Muscle of arm (tissue), 12 donors: ENCODE measurements around the gene MIGA2. TPM values are rescaled to one million over a fixed set of nuclear protein-coding genes. Genes with fewer than 3 reads are reported as not detected.

Experiments
- DNase-seq: peaks from one replicate; pipeline ENCODE4 v3.0.0-alpha.2; 2013
- polyA plus RNA-seq, 12 donors: library from polyadenylated mRNA; unstranded; fragments of 120-200 nt; gene quantifications; one replicate each; pipeline ENCODE4 v1.2.1, GENCODE V29; 2013; ENCODE audit not compliant: insufficient read length in 12 of 12

MIGA2 gene
- polyA plus RNA-seq, 12 donors = 9.6 to 21.6 (median 13.6) TPM; not detected in 1

- no peak for DNase-seq
These were observed 34.5 kb downstream of the MIGA2 start for GRCh38 chr9:129070696-129071525.

- no peak for DNase-seq
These were observed 35.2 kb downstream of the MIGA2 start for GRCh38 chr9:129071526-129072126.

- DNase-seq = no peak
These were observed 35.7 kb downstream of the MIGA2 start for GRCh38 chr9:129072171-129072570.

- DNase-seq = no peak
These were observed 37.0 kb downstream of the MIGA2 start for GRCh38 chr9:129073404-129073803.

- DNase-seq = no peak
These were observed 37.7 kb downstream of the MIGA2 start for GRCh38 chr9:129074106-129074505.

- no peak for DNase-seq
These were observed 39.7 kb downstream of the MIGA2 start for GRCh38 chr9:129075996-129076639.

- DNase-seq = no peak
These were observed 40.2 kb downstream of the MIGA2 start for GRCh38 chr9:129076640-129077037.

GRCh38 chr9:129077236-129077635 lies 40.8 kb downstream of the MIGA2 start:
- no peak for DNase-seq

GRCh38 chr9:129078691-129079503 lies 42.5 kb downstream of the MIGA2 start:
- DNase-seq = no peak

GRCh38 chr9:129079829-129080228 lies 43.4 kb downstream of the MIGA2 start:
- no peak for DNase-seq

GRCh38 chr9:129080298-129080600 lies 43.8 kb downstream of the MIGA2 start:
- DNase-seq = no peak

- peak; percentile 99 for DNase-seq
These were observed 44.4 kb downstream of the MIGA2 start, which contains the start of gene DOLPP1 for GRCh38 chr9:129080601-129081387. Gene DOLPP1, plus strand, starts transcription at chr9:129081111. Its CDS starts 21 bp downstream, at chr9:129081132.

GRCh38 chr9:129081388-129081904 lies 45.0 kb downstream of the MIGA2 start:
- no peak for DNase-seq

GRCh38 chr9:129084087-129084486 lies 47.7 kb downstream of the MIGA2 start:
- no peak for DNase-seq

GRCh38 chr9:129089246-129089645 lies 52.8 kb downstream of the MIGA2 start:
- no peak for DNase-seq

GRCh38 chr9:129093602-129094386 lies 57.4 kb downstream of the MIGA2 start:
- DNase-seq = no peak

GRCh38 chr9:129094387-129095169 lies 58.2 kb downstream of the MIGA2 start:
- no peak for DNase-seq

GRCh38 chr9:129095170-129095667 lies 58.8 kb downstream of the MIGA2 start:
- DNase-seq = no peak

GRCh38 chr9:129095908-129096307 lies 59.5 kb downstream of the MIGA2 start:
- no peak for DNase-seq
